ENCODE measurements around the gene PTGFR.

GRCh38 chr1:78586572-78586971 lies 95.8 kb downstream of the PTGFR start:
- TF ChIP-seq CTCF (IDR thresholded peaks at IDR 0.05; ENCODE audit: poor library complexity) (no peak), EZH2 (IDR thresholded peaks at IDR 0.05; ENCODE audit: borderline replicate concordance) (no peak), EZH2phosphoT487 (IDR thresholded peaks at IDR 0.05; ENCODE audit: low read depth, severe bottlenecking, unreplicated experiment) (no peak)
